ENCODE measurements around the gene CDT1. TPM values are rescaled to one million over a fixed set of nuclear protein-coding genes. Genes with fewer than 3 reads are reported as not detected.
A peak's percentile ranks its signal among the peaks of the same experiment; 100 is the strongest.

Gene CDT1
- total and polyA plus RNA-seq, 4 donors = 0.05 to 1.5 (median 0.94) TPM

- no peaks in the 10 kb centered on the region for H3K4me1 ChIP-seq (ENCODE audit: control insufficient read depth in 1 of 2, insufficient read depth in 2 of 2, low read length in 2 of 2)
- H3K36me3 ChIP-seq (ENCODE audit: control insufficient read depth in 1 of 2, insufficient read depth in 2 of 2, low read length in 1 of 2) = no peaks in the 10 kb centered on the region
- intact Hi-C loops (cut with DNase I) = no loop called here
- H3K9me3 ChIP-seq (ENCODE audit: control insufficient read depth, low read length) = no peaks in the 10 kb centered on the region
- DNase-seq (no peak), ATAC-seq (ENCODE audit: low FRiP score) (no peak)
- no peak overlapping the region for H3K4me3 ChIP-seq (ENCODE audit: low read length in 2 of 2)
- no peaks in the 10 kb centered on the region for H3K27me3 ChIP-seq (ENCODE audit: control insufficient read depth in 1 of 2, insufficient read depth in 2 of 2, low read length in 1 of 2)
- H3K27ac ChIP-seq (ENCODE audit: low read depth in 1 of 2, low read length in 2 of 2) = no peak overlapping the region
- 95 to 97% methylated on average over 12 to 13 of the region's 13 CpGs for WGBS, 2 donors
These were observed 29.5 kb downstream of the CDT1 start for GRCh38 chr16:88833086-88833485.

- Histone ChIP-seq H3K4me1 (ENCODE audit: control insufficient read depth in 1 of 2, insufficient read depth in 2 of 2, low read length in 2 of 2) (no peaks in the 10 kb centered on the region), H3K27ac (ENCODE audit: low read depth in 1 of 2, low read length in 2 of 2) (no peak overlapping the region), H3K4me3 (ENCODE audit: low read length in 2 of 2) (no peak overlapping the region), H3K9me3 (ENCODE audit: control insufficient read depth, low read length) (no peaks in the 10 kb centered on the region), H3K36me3 (ENCODE audit: control insufficient read depth in 1 of 2, insufficient read depth in 2 of 2, low read length in 1 of 2) (no peaks in the 10 kb centered on the region), H3K27me3 (ENCODE audit: control insufficient read depth in 1 of 2, insufficient read depth in 2 of 2, low read length in 1 of 2) (no peaks in the 10 kb centered on the region)
- DNase-seq (no peak), ATAC-seq (ENCODE audit: low FRiP score) (no peak)
- WGBS, 2 donors = 92% methylated on average over 12 to 13 of the region's 13 CpGs
- intact Hi-C loops (cut with DNase I) = no loop called here
These were observed 31.1 kb downstream of the CDT1 start for GRCh38 chr16:88834670-88835069.

DNA sequence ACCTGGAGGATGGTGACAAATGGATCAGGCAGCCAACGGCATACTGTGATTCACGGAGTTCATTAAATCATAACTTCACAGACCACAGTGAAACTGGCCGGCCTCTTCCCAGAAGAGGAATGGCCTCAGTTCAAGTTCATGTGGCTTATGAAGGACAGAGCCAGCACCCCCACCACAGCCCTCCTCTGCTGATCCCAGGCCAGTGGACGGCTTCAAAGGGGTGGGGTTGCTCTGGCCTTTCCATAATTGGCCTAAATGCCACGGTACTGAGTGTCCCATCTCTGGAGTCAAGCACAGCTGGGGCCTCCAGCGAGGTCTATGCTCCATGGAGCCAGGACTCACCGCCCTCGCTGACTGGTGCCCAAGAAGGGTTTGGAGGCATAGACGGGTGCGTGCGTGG lies 31.8 kb downstream of the CDT1 start:
- DNase-seq (peak in 1 of 2 donors; percentile 68), ATAC-seq (ENCODE audit: low FRiP score) (peak; percentile 78)
- WGBS, 2 donors = 84 to 87% methylated on average over 11 of the region's 11 CpGs
- intact Hi-C loops (cut with DNase I) = no loop called here
- Histone ChIP-seq H3K36me3 (ENCODE audit: control insufficient read depth in 1 of 2, insufficient read depth in 2 of 2, low read length in 1 of 2) (peaks cover 0 to under 1% of the 10 kb centered on the region in 2 donors), H3K27ac (ENCODE audit: low read depth in 1 of 2, low read length in 2 of 2) (no peak overlapping the region), H3K4me3 (ENCODE audit: low read length in 2 of 2) (no peak overlapping the region), H3K9me3 (ENCODE audit: control insufficient read depth, low read length) (no peaks in the 10 kb centered on the region), H3K27me3 (ENCODE audit: control insufficient read depth in 1 of 2, insufficient read depth in 2 of 2, low read length in 1 of 2) (no peaks in the 10 kb centered on the region), H3K4me1 (ENCODE audit: control insufficient read depth in 1 of 2, insufficient read depth in 2 of 2, low read length in 2 of 2) (no peaks in the 10 kb centered on the region)

DNA sequence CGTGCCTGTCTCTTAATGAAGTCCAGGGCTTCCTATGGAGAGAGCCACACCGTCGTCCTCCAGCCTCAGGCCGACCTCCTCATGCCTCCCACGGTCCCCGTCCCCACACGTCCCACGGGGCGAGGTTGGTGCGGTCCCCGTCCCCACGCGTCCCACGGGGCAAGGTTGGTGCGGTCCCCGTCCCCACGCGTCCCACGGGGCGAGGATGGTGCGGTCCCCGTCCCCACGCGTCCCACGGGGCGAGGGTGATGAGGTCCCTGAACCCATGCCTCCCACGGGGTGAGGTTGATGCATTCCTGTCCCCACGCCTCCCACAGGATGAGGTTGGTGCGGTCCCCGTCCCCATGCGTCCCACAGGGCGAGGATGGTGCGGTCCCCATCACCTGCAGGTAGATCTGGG lies 32.2 kb downstream of the CDT1 start:
- no peak overlapping the region for H3K27ac ChIP-seq (ENCODE audit: low read depth in 1 of 2, low read length in 2 of 2)
- no peaks in the 10 kb centered on the region for H3K4me1 ChIP-seq (ENCODE audit: control insufficient read depth in 1 of 2, insufficient read depth in 2 of 2, low read length in 2 of 2)
- peaks cover 0 to 2% of the 10 kb centered on the region in 2 donors for H3K36me3 ChIP-seq (ENCODE audit: control insufficient read depth in 1 of 2, insufficient read depth in 2 of 2, low read length in 1 of 2)
- no peaks in the 10 kb centered on the region for H3K9me3 ChIP-seq (ENCODE audit: control insufficient read depth, low read length)
- H3K27me3 ChIP-seq (ENCODE audit: control insufficient read depth in 1 of 2, insufficient read depth in 2 of 2, low read length in 1 of 2) = no peaks in the 10 kb centered on the region
- intact Hi-C loops (cut with DNase I) = no loop called here
- WGBS, 2 donors = 95 to 96% methylated on average over 33 of the region's 33 CpGs
- peak in 1 of 2 donors; percentile 38 for DNase-seq
- ATAC-seq (ENCODE audit: low FRiP score) = no peak
- no peak overlapping the region for H3K4me3 ChIP-seq (ENCODE audit: low read length in 2 of 2)

- Histone ChIP-seq H3K9me3 (ENCODE audit: control insufficient read depth, low read length) (no peaks in the 10 kb centered on the region), H3K4me3 (ENCODE audit: low read length in 2 of 2) (no peak overlapping the region), H3K27me3 (ENCODE audit: control insufficient read depth in 1 of 2, insufficient read depth in 2 of 2, low read length in 1 of 2) (no peaks in the 10 kb centered on the region), H3K36me3 (ENCODE audit: control insufficient read depth in 1 of 2, insufficient read depth in 2 of 2, low read length in 1 of 2) (peaks cover 0 to 2% of the 10 kb centered on the region in 2 donors), H3K4me1 (ENCODE audit: control insufficient read depth in 1 of 2, insufficient read depth in 2 of 2, low read length in 2 of 2) (no peaks in the 10 kb centered on the region), H3K27ac (ENCODE audit: low read depth in 1 of 2, low read length in 2 of 2) (no peak overlapping the region)
- intact Hi-C loops (cut with DNase I) = no loop called here
- ATAC-seq (ENCODE audit: low FRiP score) = no peak
- DNase-seq = no peak
- 92 to 93% methylated on average over 17 of the region's 17 CpGs for WGBS, 2 donors
These were observed 33.2 kb downstream of the CDT1 start for GRCh38 chr16:88836791-88837190.

DNA sequence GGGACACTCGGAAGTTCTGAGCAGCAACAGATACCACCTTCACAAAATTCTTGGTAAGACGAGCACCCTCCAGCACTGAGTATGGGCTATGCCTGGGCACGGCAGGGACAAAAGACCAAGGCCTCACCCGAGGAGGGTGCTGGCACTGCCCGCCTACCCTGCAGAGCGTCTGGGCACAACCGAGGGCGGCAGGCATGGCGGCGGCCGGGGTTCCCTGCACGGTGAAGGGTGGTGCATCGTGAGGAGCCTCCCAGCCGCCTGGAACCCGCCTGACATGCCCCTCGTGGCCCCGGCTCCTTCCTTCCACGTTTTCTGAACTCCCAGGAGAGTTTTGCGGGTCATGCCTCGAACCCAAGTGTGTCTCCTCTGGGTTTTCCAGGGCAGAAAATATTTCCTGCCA lies 34.2 kb downstream of the CDT1 start:
- DNase-seq (no peak), ATAC-seq (ENCODE audit: low FRiP score) (no peak)
- Histone ChIP-seq H3K4me1 (ENCODE audit: control insufficient read depth in 1 of 2, insufficient read depth in 2 of 2, low read length in 2 of 2) (no peaks in the 10 kb centered on the region), H3K4me3 (ENCODE audit: low read length in 2 of 2) (no peak overlapping the region), H3K36me3 (ENCODE audit: control insufficient read depth in 1 of 2, insufficient read depth in 2 of 2, low read length in 1 of 2) (peaks cover 0 to 2% of the 10 kb centered on the region in 2 donors), H3K9me3 (ENCODE audit: control insufficient read depth, low read length) (no peaks in the 10 kb centered on the region), H3K27me3 (ENCODE audit: control insufficient read depth in 1 of 2, insufficient read depth in 2 of 2, low read length in 1 of 2) (no peaks in the 10 kb centered on the region), H3K27ac (ENCODE audit: low read depth in 1 of 2, low read length in 2 of 2) (no peak overlapping the region)
- intact Hi-C loops (cut with DNase I) = no loop called here
- WGBS, 2 donors = 93 to 94% methylated on average over 20 of the region's 20 CpGs

GRCh38 chr16:88838566-88838965 lies 35.0 kb downstream of the CDT1 start:
- intact Hi-C loops (cut with DNase I) = no loop called here
- DNase-seq = no peak
- Histone ChIP-seq H3K36me3 (ENCODE audit: control insufficient read depth in 1 of 2, insufficient read depth in 2 of 2, low read length in 1 of 2) (peaks cover 0 to 2% of the 10 kb centered on the region in 2 donors), H3K4me1 (ENCODE audit: control insufficient read depth in 1 of 2, insufficient read depth in 2 of 2, low read length in 2 of 2) (no peaks in the 10 kb centered on the region), H3K27ac (ENCODE audit: low read depth in 1 of 2, low read length in 2 of 2) (no peak overlapping the region), H3K4me3 (ENCODE audit: low read length in 2 of 2) (no peak overlapping the region), H3K27me3 (ENCODE audit: control insufficient read depth in 1 of 2, insufficient read depth in 2 of 2, low read length in 1 of 2) (no peaks in the 10 kb centered on the region), H3K9me3 (ENCODE audit: control insufficient read depth, low read length) (no peaks in the 10 kb centered on the region)
- WGBS, 2 donors = 90 to 92% methylated on average over 19 of the region's 19 CpGs
- ATAC-seq (ENCODE audit: low FRiP score) = no peak

DNA sequence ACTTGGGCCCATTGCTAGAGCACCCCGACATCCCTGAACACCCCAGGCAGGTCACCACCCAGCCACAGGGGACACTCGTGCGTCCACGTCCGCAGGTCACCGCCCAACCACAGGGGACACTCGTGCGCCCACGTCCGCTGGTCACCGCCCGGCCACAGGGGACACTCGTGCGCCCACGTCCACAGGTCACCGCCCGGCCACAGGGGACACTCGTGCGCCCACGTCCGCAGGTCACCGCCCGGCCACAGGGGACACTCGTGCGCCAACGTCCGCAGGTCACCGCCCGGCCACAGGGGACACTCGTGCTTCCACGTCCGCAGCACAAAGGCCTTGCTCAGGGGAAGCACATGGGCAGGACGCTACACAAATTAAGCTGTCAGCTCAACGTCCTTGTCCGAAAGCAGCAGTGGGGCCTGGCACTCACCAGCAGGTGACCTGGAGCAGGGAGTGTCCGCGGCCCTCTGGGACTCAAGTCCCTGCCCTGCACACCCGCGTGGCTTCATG lies 35.5 kb downstream of the CDT1 start:
- no peak for ATAC-seq (ENCODE audit: low FRiP score)
- H3K36me3 ChIP-seq (ENCODE audit: control insufficient read depth in 1 of 2, insufficient read depth in 2 of 2, low read length in 1 of 2) = peaks cover 0 to 2% of the 10 kb centered on the region in 2 donors
- H3K27me3 ChIP-seq (ENCODE audit: control insufficient read depth in 1 of 2, insufficient read depth in 2 of 2, low read length in 1 of 2) = no peaks in the 10 kb centered on the region
- no peak overlapping the region for H3K4me3 ChIP-seq (ENCODE audit: low read length in 2 of 2)
- H3K4me1 ChIP-seq (ENCODE audit: control insufficient read depth in 1 of 2, insufficient read depth in 2 of 2, low read length in 2 of 2) = no peaks in the 10 kb centered on the region
- peak in 1 of 2 donors; percentile 36 for DNase-seq
- no peak overlapping the region for H3K27ac ChIP-seq (ENCODE audit: low read depth in 1 of 2, low read length in 2 of 2)
- intact Hi-C loops (cut with DNase I) = no loop called here
- no peaks in the 10 kb centered on the region for H3K9me3 ChIP-seq (ENCODE audit: control insufficient read depth, low read length)
- WGBS, 2 donors = 91% methylated on average over 39 of the region's 39 CpGs

DNA sequence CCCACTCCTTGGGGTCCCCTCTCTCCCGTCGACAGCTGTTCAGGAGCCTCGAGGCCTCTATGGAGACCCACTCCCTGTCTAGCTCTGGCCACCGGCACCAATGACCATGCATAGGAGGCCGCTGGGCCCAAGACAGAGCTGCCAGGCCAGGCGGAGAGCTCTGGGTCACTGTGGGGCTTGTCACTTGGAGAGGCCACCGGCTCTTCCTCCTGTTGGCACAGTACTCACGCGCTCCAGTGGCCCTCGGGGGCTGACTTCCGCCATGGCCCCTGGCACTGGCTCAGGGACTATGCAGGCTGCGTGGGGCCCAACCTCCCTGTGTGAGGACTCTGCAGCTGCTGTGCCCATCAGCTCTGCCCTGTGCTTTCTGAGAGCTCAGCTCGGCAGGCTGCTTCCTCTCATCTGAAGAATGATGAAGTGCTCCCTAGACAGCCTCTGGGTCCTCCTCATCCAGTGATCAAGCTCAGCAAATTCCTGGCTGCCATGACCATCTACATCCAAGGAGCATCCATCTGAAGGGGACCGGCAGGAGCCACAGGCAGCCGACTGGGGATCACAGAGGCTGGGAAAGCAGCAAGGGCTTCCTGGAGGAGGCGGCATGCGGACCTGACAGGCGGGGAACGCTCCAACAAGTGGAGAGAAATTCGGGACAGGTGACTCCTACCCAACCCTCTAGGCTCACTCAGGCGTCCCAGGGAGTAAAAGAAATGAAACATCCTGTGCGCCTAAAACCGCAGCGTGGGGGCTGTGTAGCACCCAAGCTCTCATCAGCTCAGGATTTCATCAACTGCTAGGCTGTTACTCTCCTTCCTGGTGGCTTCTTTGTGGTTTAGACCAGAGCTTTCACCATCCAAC lies 36.4 kb downstream of the CDT1 start:
- DNase-seq (no peak), ATAC-seq (ENCODE audit: low FRiP score) (no peak)
- H3K4me1 ChIP-seq (ENCODE audit: control insufficient read depth in 1 of 2, insufficient read depth in 2 of 2, low read length in 2 of 2) = no peaks in the 10 kb centered on the region
- no peak overlapping the region for H3K4me3 ChIP-seq (ENCODE audit: low read length in 2 of 2)
- 94% methylated on average over 22 to 24 of the region's 24 CpGs for WGBS, 2 donors
- H3K36me3 ChIP-seq (ENCODE audit: control insufficient read depth in 1 of 2, insufficient read depth in 2 of 2, low read length in 1 of 2) = peaks cover 0 to 2% of the 10 kb centered on the region in 2 donors
- no peaks in the 10 kb centered on the region for H3K9me3 ChIP-seq (ENCODE audit: control insufficient read depth, low read length)
- no peaks in the 10 kb centered on the region for H3K27me3 ChIP-seq (ENCODE audit: control insufficient read depth in 1 of 2, insufficient read depth in 2 of 2, low read length in 1 of 2)
- no peak overlapping the region for H3K27ac ChIP-seq (ENCODE audit: low read depth in 1 of 2, low read length in 2 of 2)
- intact Hi-C loops (cut with DNase I) = no loop called here

Data from aorta (tissue), 5 donors.